Hematopoietic multipotent progenitor cell (in vitro differentiated cells): ENCODE data around the gene MGARP. TPM values are rescaled to one million over a fixed set of nuclear protein-coding genes. Genes with fewer than 3 reads are reported as not detected.
A peak's percentile ranks its signal among the peaks of the same experiment; 100 is the strongest.

Source experiments
- DNase-seq, 3 donors: peaks; one replicate each; pipeline ENCODE4 v3.0.0-alpha.2; 2011 to 2015; ENCODE audit warnings: low read depth in 2 of 3, low spot score in 2 of 3
- small RNA-seq: library from RNA; depleted of rRNA; stranded (forward); fragments of <200 nt; gene quantifications from one replicate; pipeline ENCODE3, GENCODE V24; 2012
- total RNA-seq: library from RNA; depleted of rRNA; stranded (reverse); fragments of >200 nt; gene quantifications from one replicate; pipeline ENCODE4 v1.2.3, GENCODE V29; 2012

Gene MGARP
- total RNA-seq, 1 donor, result not detected

- no peak for DNase-seq
Measured at GRCh38 chr4:139246166-139246565, 33.9 kb downstream of the MGARP start.

- no peak for DNase-seq
Measured at GRCh38 chr4:139245590-139245989, 34.4 kb downstream of the MGARP start.

GRCh38 chr4:139243448-139244365 lies 36.3 kb downstream of the MGARP start:
- no peak for DNase-seq

- DNase-seq, result no peak
Measured at GRCh38 chr4:139242511-139243051, 37.4 kb downstream of the MGARP start.

GRCh38 chr4:139241784-139242151 lies 38.3 kb downstream of the MGARP start:
- DNase-seq, result no peak

GRCh38 chr4:139241086-139241783 lies 38.8 kb downstream of the MGARP start:
- no peak for DNase-seq

GRCh38 chr4:139239127-139239772 lies 40.8 kb downstream of the MGARP start:
- DNase-seq, result no peak

- no peak for DNase-seq
Measured at GRCh38 chr4:139234253-139234652, 45.8 kb downstream of the MGARP start.

GRCh38 chr4:139229534-139230039 lies 50.4 kb downstream of the MGARP start:
- peak; percentile 7 to 69 (median 45) for DNase-seq

- DNase-seq, result peak in 2 of 3 donors; percentile 65 to 78
Measured at GRCh38 chr4:139227729-139228404, 52.2 kb downstream of the MGARP start.

GRCh38 chr4:139223682-139224317 lies 56.2 kb downstream of the MGARP start:
- DNase-seq, result peak in 1 of 3 donors; percentile 7

GRCh38 chr4:139222215-139222614 lies 57.8 kb downstream of the MGARP start:
- DNase-seq, result no peak

GRCh38 chr4:139221687-139222086 lies 58.3 kb downstream of the MGARP start:
- DNase-seq, result no peak

- DNase-seq, result no peak
Measured at GRCh38 chr4:139219450-139220055, 60.5 kb downstream of the MGARP start.

Small RNAs within 50 kb of the gene (small RNA-seq; reads per million reads assigned to genes)
- gene RNU6-1074P, result not detected
- not detected for gene RNU6-1214P
- 0.74 reads per million, percentile 13 among the genes with 10 or more reads in this experiment for gene RNU6-506P

Other genes with a start within 250 kb of the MGARP start
- 34.2 TPM for gene ELF2, start 103.0 kb downstream of the MGARP start, total RNA-seq
- 13.5 TPM for gene NAA15, start 21.3 kb upstream of the MGARP start, total RNA-seq
- 24.8 TPM for gene NDUFC1, start 22.3 kb upstream of the MGARP start, total RNA-seq
- gene RAB33B, start 173.9 kb upstream of the MGARP start, total RNA-seq, result 23.4 TPM